ENCODE results near the gene MYO7B. TPM values are rescaled to one million over a fixed set of nuclear protein-coding genes. Genes with fewer than 3 reads are reported as not detected.
A peak's percentile ranks its signal among the peaks of the same experiment; 100 is the strongest.

MYO7B gene
- total RNA-seq, 6 donors from 2014 or later = 1.2 to 6.1 (median 3.1) TPM

- H3K36me3 ChIP-seq = no peaks in the 10 kb centered on the region
- H3K4me1 ChIP-seq = peaks cover 0 to 5% (median 2%) of the 10 kb centered on the region in 4 donors
- no peaks in the 10 kb centered on the region for H3K9me3 ChIP-seq
- DNase-seq (peak; percentile 20 to 77), ATAC-seq (ENCODE audit: low FRiP score in 2 of 2) (peak; percentile 56 to 82)
- H3K4me3 ChIP-seq = no peak overlapping the region
- TF ChIP-seq POLR2A (IDR thresholded peaks at IDR 0.05) = no peak
- no peak overlapping the region for H3K27ac ChIP-seq
- H3K27me3 ChIP-seq = no peaks in the 10 kb centered on the region
- WGBS, 2 donors = 85 to 94% methylated on average over 14 to 23 of the region's 26 CpGs
Measured at GRCh38 chr2:127576433-127577207, 41.1 kb downstream of the MYO7B start.

GRCh38 chr2:127577208-127577475 is 41.7 kb downstream of the MYO7B start:
- H3K9me3 ChIP-seq = no peaks in the 10 kb centered on the region
- H3K4me1 ChIP-seq = peaks cover 0 to 5% (median 2%) of the 10 kb centered on the region in 4 donors
- H3K36me3 ChIP-seq = no peaks in the 10 kb centered on the region
- ATAC-seq (ENCODE audit: low FRiP score in 2 of 2) (no peak), DNase-seq (no peak)
- WGBS, 2 donors = 86 to 95% methylated on average over 2 of the region's 2 CpGs
- H3K27ac ChIP-seq = no peak overlapping the region
- no peaks in the 10 kb centered on the region for H3K27me3 ChIP-seq
- no peak for TF ChIP-seq POLR2AphosphoS5 (IDR thresholded peaks at IDR 0.05)
- no peak for TF ChIP-seq CTCF (IDR thresholded peaks at IDR 0.05)
- no peak for TF ChIP-seq POLR2A (IDR thresholded peaks at IDR 0.05)
- TF ChIP-seq EP300 (IDR thresholded peaks at IDR 0.05) = no peak
- H3K4me3 ChIP-seq = no peak overlapping the region

GRCh38 chr2:127577503-127577902 is 42.0 kb downstream of the MYO7B start:
- Histone ChIP-seq H3K4me3 (no peak overlapping the region), H3K9me3 (no peaks in the 10 kb centered on the region), H3K4me1 (peaks cover 0 to 5% (median 2%) of the 10 kb centered on the region in 4 donors), H3K27ac (no peak overlapping the region), H3K36me3 (no peaks in the 10 kb centered on the region), H3K27me3 (no peaks in the 10 kb centered on the region)
- TF ChIP-seq POLR2A (IDR thresholded peaks at IDR 0.05) (no peak), EP300 (IDR thresholded peaks at IDR 0.05) (no peak), POLR2AphosphoS5 (IDR thresholded peaks at IDR 0.05) (no peak), CTCF (IDR thresholded peaks at IDR 0.05) (no peak)
- 92 to 96% methylated on average over 11 to 12 of the region's 12 CpGs for WGBS, 2 donors
- DNase-seq (peak in 1 of 2 donors; percentile 15), ATAC-seq (ENCODE audit: low FRiP score in 2 of 2) (no peak)

GRCh38 chr2:127577973-127578372 is 42.5 kb downstream of the MYO7B start:
- no peaks in the 10 kb centered on the region for H3K27me3 ChIP-seq
- WGBS, 2 donors = 85 to 96% methylated on average over 4 to 11 of the region's 11 CpGs
- H3K36me3 ChIP-seq = no peaks in the 10 kb centered on the region
- no peak for ATAC-seq (ENCODE audit: low FRiP score in 2 of 2)
- DNase-seq = no peak
- H3K4me1 ChIP-seq = peaks cover 0 to 5% (median 2%) of the 10 kb centered on the region in 4 donors
- TF ChIP-seq CTCF (IDR thresholded peaks at IDR 0.05) (no peak), POLR2A (IDR thresholded peaks at IDR 0.05) (no peak), EP300 (IDR thresholded peaks at IDR 0.05) (no peak), POLR2AphosphoS5 (IDR thresholded peaks at IDR 0.05) (no peak)
- no peaks in the 10 kb centered on the region for H3K9me3 ChIP-seq
- no peak overlapping the region for H3K4me3 ChIP-seq
- no peak overlapping the region for H3K27ac ChIP-seq

GRCh38 chr2:127578411-127578810 is 42.9 kb downstream of the MYO7B start:
- Histone ChIP-seq H3K36me3 (no peaks in the 10 kb centered on the region), H3K9me3 (no peaks in the 10 kb centered on the region), H3K27ac (no peak overlapping the region), H3K27me3 (no peaks in the 10 kb centered on the region), H3K4me3 (no peak overlapping the region), H3K4me1 (peaks cover 0 to 5% (median 2%) of the 10 kb centered on the region in 4 donors)
- ATAC-seq (ENCODE audit: low FRiP score in 2 of 2) (no peak), DNase-seq (no peak)
- TF ChIP-seq CTCF (IDR thresholded peaks at IDR 0.05) (no peak), POLR2AphosphoS5 (IDR thresholded peaks at IDR 0.05) (no peak), POLR2A (IDR thresholded peaks at IDR 0.05) (no peak), EP300 (IDR thresholded peaks at IDR 0.05) (no peak)
- 59 to 66% methylated on average over 6 of the region's 6 CpGs for WGBS, 2 donors

All from upper lobe of left lung (tissue), 6 donors.